GM12865 (cell line): ENCODE results near the gene FOXJ3.

ENCODE experiments used
- DNase-seq: peaks from one replicate; pipeline ENCODE4 v3.0.0; 2010; ENCODE audit warnings: low read depth
- H3K4me3 ChIP-seq: 2 replicates; pipeline ENCODE4 v1.5.1; 2011; ENCODE audit warnings: mild to moderate bottlenecking, low read depth, low read length, control low read depth
- CTCF ChIP-seq: IDR thresholded peaks from 2 replicates; pipeline ENCODE4 v1.5.1; 2011; ENCODE audit warnings: low read length, control low read depth, low read depth, inconsistent platforms; ENCODE audit not compliant: insufficient read depth; ENCODE audit errors: missing control alignments

Gene FOXJ3

GRCh38 chr1:42334240-42335049 is 590 bp downstream of the FOXJ3 start:
- peak overlapping the region; percentile 99 for H3K4me3 ChIP-seq
- TF ChIP-seq CTCF: no peak
- DNase-seq: peak; percentile 53

DNA sequence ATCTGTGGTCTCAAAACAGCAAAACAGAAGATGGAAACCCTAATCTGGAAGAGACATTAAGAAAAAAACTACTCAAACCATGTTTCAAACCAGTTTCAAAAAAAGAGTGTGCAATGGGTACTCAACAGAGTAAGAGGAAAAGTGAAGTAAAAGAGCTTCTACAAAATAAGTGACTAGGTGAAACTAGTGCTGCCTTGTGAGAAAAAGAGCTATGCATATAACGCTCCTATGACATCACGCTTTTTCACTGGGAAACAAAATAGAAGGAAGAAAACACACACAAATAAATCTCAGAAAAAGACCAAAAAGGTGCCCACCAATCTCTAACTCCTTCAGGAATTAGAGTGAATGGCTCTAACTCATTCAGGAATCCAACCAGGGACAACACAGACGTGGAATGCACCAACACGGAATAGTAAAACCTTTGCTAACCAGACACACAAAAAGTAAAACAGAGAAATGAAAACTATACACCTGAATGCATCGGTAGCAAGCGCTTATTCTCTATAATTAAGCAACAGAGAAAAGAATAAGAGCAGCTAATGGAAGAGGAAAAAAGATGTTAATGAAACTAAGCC is 1.3 kb downstream of the FOXJ3 start:
- peak overlapping the region; percentile 99 for H3K4me3 ChIP-seq

DNA sequence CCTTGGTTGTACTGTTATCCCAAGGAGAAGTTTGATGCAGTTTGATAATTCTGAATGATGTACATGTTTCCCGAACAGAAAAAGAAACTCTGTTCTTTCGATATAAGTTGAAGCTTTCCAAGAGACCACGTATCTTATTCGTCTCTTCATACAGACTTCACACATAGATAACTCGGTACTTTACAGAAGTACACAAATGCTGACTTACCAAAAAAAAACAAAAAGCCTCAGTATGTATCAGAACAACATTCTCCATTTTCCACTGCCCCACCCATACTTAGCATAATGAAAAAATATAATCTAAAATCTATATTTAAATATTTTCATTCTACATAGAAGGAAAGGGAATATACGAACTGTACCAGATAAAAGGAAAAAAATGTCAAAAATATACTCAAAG is 2.2 kb downstream of the FOXJ3 start:
- no peak for DNase-seq

More for the DNA sequence above, 1.3 kb downstream of the FOXJ3 start:
- TF ChIP-seq CTCF: no peak
- peak; percentile 42 for DNase-seq

GRCh38 chr1:42330215-42330614 is 4.8 kb downstream of the FOXJ3 start:
- no peak for DNase-seq
- TF ChIP-seq CTCF: no peak
- H3K4me3 ChIP-seq: no peak overlapping the region

More for the DNA sequence above, 2.2 kb downstream of the FOXJ3 start:
- H3K4me3 ChIP-seq: peak overlapping the region; percentile 99
- TF ChIP-seq CTCF: no peak

GRCh38 chr1:42328916-42329496 is 6.0 kb downstream of the FOXJ3 start:
- no peak for TF ChIP-seq CTCF
- H3K4me3 ChIP-seq: no peak overlapping the region
- no peak for DNase-seq

DNA sequence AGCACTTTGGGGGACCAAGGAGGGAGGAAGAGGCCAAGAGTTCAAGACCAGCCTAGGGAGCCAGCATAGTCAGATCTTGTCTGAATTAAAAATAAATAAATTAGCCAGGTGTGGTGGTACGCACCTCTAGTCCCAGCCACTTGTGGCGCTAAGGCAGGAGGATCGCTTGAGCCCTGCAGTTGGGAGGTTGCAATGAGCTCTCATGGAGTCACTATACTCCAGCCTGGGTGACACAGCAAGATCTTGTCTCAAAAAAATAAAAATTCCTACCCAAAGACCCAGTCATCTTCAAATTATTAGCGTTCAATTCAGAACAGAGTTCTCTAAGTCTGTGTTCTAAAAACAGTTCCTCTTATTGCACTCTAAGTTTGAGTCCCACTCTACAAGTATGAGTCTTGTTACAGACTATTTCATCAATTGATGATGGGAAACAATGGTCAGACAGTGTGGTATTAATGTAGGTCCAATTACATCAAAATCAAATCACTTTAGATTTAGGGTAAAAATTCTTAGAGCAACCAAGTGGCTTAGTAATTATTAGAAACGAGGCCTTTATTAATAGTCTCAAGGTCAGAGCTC is 6.9 kb downstream of the FOXJ3 start:
- DNase-seq: no peak
- TF ChIP-seq CTCF: no peak
- H3K4me3 ChIP-seq: no peak overlapping the region
